ENCODE measurements around the gene HEATR9.

- TF ChIP-seq CTCF (IDR thresholded peaks at IDR 0.05; ENCODE audit: borderline replicate concordance, extremely low read depth, low read length, poor library complexity, severe bottlenecking) (no peak), EZH2 (IDR thresholded peaks at IDR 0.05; ENCODE audit: borderline replicate concordance, low read depth, low read length, severe bottlenecking) (no peak)
These were observed 33.0 kb upstream of the HEATR9 start for GRCh38 chr17:35901631-35902175.

Measured in DND-41 (cell line).